ENCODE results near the gene BTF3.
"Not testable (repeated sequence)": the region's sequence is repeated elsewhere in the genome, so short reads cannot be mapped to it uniquely, and the experiment has no call there.

The BTF3 gene

DNA sequence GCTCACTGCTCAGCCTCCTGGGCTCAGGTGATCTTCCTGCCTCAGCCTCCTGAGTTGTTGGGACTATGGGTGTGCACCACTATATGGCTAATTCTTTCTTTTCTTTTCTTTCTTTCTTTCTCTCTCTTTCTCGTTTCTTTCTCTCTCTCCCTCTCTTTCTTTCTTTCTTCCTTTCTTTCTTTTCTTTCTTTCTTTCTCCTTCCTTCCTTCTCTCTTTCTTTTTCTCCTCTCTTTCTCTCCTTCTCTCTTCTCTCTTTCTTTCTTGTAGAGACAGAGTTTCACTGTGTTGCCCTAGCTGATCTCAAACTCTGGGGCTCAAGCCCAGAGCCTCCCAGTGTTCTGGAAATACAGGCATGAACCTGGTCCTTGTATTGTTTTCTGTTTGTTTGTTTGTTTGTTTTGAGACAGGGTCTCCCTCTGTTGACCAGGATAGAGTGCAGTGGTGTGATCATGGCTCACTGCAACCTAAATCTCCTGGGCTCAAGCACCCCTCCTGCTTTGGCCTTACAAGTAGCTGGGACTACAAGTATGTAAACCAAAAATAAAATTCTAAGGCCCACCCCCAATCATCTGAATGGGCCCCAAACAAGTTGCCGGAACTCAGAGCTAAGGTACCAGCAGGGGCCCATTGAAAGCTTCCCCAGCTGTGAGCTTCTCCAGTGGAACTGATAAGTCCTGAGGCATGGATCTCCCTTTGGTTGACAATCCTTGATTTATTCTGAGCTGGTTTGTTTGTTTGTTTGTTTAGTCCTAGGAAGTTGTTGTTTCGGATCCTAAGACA is 11.9 kb upstream of the BTF3 start:
- DNase-seq = no peak

DNA sequence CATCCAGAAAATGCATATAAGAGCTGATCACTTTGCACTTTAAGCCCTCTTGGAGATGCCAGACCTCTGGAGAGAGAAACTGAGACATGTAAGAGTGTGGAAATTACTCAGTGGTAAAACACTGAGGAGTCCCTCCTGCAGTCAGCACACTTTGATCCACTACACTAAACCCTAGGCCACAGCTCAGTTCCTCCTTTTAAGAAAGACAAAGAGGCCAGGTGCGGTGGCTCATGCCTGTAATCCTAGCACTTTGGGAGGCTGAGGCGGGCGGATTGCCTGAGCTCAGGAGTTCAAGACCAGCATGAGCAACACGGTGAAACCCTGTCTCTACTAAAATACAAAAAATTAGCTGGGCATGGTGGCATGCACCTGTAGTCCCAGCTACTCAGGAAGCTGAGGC is 11.0 kb upstream of the BTF3 start:
- DNase-seq = not testable (repeated sequence)

DNA sequence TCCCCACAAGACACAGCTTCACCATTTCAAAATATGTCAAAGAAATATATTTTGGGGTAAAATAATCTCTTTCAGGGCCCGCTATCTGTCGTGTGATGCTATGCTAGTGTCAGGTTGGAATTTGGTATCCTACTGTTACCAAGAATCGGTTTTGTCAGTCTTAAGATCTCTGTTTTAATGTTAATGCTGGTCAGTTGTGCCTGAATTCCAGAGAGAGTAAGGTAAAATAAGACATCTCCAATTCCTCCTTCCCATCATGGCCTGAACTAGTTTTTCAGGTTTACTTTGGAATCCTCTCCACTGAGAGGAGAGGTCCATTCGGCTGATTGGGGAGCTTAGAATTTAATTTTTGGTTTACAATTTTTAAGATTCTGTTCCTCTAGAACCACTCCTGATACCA is 10.4 kb upstream of the BTF3 start:
- no peak for DNase-seq

DNA sequence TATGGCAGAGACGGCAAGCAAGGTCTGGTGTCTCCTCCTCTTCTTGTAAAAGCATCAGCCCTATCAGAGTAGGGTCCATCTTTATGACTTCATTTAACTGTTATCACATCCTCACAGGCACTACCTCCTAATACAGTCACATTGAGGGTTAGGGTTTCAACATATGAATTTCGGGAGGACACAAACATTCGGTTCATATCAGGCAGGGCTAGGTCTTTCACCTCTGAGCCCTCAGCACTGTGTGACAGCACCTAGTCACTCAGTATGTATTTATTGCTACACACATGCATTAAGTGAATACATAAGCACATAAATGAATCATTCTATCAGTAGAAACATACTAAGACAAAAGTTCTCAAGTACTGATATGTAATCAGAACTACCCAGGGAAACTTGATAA is 9.4 kb upstream of the BTF3 start:
- no peak for DNase-seq

DNA sequence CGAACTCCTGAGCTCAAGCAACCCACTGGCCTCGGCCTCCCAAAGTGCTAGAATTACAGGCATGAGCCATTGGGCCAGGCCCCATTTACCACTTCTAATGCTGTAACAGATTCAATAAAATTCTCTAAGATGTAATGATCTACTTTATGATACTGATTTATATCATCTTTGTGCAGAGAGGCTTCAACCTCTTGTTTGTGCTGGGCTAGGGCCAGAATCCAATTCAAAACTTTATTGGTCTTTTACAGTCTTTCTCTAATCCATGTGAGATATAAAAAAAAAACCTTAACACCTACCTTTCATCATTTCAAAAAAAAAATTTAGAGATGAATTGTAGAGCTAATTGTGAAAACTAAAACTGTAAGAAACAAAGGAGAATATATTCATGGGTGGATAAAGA is 8.2 kb upstream of the BTF3 start:
- no peak for DNase-seq

DNA sequence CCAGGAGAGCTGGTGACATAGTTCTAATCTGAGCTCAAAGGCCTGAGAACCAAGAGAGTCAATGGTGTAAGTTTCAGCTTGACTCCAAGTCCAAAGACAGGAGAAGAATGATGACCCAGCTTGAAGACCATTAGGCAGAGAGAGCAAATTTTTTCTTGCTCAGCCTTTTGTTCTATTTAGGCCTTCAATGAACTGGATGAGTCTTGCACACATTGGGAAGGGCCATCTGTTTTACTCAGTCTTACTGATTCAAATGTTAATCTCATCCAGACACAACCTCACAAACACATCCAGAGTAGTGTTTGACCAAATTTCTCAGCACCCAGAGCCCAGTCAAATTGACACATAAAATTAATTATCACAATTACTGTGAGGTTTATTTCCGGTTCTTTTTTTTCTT is 7.1 kb upstream of the BTF3 start:
- no peak for DNase-seq

DNA sequence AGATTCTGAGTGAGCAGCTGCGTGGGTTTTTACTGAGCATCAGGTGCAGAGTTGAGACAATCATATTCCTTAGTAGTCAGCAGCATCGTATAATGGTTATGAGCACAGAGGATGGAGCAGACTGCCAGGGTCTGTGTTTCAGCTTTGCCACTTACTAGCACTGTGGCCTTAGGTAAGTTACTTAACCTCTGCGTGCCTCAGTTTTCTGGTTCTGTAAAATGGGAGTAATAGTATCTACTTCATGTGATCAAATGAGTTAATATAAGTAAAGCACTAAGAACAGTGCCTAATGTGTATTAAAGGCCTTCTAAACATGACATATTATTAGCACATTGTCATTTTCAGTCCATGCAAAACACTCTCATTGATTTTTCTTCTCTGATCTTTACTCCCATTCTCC is 4.8 kb upstream of the BTF3 start:
- no peak for DNase-seq

DNA sequence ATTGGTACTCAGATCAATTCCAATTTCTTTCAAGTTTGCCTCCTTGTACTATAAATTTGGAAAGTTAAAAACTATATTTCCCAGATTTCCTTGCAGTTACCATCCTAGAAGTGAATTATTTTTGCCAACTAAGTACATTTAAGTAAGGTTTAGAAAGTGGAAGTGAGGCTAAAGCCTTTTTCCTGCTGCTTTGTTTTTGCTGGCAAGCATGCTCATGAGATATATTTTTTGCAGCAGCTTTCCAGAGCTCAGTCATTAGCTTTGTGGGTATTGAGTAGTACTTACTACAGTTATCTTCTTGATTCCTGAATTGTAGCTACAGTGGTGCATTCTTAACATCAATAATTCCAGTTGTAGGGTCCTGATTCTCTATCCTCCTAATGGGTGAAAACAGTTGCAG is 3.5 kb upstream of the BTF3 start:
- DNase-seq = no peak

DNA sequence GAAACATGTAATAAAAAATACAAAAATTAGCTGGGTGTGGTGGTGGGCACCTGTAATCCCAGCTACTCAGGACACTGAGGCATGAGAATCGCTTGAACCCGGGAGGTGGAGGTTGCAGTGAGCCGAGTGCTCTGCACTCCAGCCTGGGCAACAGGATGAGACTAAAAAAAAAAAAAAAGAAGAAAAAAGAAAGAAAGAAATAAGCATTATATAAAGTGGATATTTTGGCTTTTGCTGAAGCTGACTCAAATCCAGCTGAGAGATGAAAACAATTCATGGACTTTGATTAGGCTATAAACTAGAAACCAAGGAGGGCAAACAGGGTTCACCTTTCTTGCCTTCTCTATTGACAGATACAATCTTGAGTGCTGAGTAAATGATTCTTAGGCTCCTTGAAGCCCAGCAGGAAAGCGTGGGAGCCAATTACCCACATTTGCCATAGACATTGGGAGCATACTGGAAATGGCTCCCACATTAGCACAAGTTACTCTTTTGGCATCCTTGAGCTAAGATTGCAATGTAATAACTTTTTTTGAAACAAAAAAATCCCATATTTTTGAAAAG is 2.4 kb upstream of the BTF3 start:
- DNase-seq = no peak

DNA sequence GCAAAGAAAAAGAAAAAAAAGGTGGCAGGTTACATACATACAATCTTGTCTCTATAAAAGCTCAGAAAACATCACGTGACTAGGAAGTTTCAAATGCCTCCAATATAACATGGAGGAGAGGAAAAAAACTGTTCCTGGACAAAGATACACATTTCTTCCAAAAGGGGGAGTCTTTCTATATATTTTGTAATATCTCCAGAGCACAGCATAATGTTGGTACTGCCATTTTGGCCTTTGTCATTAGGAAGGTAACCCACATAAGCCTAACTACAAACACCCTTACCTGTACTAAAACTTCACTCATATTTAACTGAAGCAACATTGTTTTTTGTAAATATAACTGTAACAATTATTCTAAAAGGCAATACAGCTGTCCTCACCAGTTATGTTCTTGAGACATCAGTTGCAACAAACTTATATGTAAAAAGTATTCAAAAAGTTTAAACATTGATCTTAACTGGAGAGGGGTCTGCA is 1.2 kb upstream of the BTF3 start:
- DNase-seq = no peak

DNA sequence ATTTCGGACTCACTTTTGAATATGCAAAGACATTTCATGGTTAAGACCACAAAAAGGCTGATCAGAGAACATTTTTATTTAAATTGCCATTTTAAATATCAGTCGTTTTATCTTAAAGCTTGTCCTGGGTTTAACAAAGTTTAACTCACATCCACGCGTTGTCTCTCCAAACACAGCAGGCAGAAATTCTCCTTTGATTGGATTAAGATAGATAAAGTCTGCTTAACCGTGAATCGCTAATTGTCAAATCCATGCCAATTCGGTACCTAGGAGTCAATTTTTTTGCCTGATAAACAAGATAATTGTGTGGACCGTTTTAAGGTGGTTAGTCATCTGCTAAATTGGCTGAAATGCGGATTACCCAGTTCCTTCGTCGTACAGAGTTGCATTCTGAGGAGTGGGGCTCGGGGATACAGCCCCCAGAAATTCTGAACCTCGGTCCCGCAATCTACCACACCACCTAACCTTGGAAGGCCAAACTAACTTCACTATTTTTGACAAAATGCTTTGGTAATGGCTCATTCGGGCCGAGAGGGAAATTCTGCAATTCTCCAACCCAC is 665 bp upstream of the BTF3 start:
- no peak for DNase-seq

DNA sequence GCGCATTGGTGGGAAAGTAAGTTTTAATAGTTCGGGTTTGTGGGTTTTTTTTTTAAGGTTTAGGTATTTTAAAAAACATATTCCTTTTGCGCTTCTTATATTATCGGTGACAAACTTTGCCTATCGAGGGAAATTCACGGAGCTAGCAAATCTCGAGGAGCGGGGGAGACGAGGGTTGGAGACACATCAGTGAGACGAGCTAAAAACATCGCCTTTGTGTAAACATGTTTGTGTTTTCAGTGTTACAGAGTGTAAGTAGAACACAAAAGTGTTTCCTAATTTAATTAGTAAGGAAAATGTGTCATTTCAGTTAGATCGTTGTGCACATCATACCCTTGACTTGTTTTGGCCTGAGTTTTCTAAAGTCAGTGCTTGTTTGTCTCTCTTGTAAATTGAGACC is 945 bp downstream of the BTF3 start:
- DNase-seq = no peak

DNA sequence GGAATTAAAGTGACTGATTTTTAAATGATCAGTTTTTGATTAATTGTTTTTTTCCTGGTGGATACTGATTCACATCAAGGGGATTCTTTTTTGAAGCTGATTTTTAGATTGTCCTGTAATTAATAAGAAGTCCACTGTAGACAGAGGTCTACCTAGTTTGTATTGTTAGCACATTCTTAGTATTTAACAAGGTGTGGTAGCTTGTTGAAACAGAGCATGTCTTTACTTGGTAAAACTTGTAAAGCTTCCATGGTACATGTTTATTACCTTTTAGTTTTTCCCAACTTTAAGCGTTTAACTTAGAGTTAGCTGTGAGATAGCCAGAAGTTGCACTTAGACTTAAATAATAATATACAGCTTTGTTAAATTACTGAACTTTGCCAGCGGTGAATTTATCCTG is 1.5 kb downstream of the BTF3 start:
- DNase-seq = no peak

DNA sequence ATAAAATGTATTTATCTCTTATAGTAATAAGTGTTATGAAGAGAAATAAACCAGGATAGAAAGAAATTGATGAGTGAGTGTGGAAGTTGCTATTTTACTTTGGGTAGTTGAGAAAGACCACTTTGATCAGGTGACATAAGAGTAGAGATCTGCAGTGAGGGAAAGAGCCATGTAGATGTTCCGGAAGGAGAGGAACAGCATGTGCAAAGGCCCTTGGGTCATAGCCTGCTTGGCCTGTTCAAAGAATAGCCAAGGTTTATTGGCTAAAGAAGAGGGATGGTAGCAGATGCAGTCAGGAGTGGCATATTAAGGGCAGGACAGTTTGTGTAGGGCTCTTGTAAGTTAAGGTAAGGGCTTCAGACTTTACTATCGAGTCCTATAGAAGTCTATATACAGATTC is 3.2 kb downstream of the BTF3 start:
- no peak for DNase-seq

DNA sequence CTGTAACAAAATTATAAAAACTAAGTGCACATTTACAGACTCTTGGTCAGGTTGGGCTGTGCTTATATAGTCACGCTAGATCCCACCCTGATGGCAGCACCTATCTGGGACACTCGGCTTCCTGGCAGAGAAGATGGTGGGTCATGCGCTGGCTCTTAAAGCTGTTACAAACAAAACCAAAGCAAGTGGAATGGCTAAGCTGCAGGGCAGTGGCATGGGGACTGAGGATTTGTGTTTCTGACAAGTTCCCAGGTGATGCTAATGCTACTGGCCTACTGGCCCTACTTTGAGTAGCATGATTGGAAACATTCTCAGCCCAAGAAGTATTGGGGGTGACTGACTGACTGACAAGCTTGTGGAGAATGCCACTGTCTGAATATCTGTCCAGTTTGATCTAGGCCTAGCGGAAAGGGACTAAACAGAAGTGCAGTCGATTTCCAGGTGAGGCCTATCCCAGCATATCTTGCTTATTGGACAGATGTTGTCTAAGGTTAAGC is 8.3 kb downstream of the BTF3 start:
- DNase-seq = no peak

DNA sequence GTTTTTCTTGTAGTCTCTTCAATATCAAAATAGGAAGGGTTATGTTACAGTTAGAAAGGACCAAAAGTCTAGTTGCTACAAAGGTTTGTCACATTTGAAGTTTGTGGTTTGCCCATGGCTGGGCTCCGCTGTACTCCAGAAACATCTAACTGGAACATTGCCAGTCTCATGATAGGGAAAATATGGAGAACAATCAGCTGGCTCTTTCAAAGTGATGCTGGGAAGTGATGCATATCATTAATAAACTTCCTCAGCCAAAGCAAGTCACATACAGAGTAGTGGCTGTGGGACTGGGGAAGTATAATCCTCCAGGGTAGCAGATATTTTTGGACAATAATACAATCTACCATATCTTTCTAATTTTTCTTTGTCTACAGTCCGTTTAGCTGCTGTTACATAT is 8.8 kb downstream of the BTF3 start:
- no peak for DNase-seq

DNA sequence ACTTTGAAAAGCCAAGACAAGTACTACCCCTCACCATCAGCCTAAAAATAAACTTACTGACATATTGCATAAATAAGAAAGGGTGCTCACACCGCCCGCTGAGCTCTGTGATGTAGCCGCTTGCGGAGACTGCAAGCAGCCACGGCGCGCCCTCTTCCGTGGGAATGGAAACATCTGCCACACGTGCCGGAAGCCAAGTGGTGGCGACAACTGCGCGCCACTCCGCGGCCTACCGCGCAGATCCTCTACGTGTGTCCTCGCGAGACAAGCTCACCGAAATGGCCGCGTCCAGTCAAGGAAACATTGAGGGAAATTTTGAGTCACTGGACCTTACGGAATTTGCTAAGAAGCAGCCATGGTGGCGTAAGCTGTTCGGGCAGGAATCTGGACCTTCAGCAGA is 10.3 kb downstream of the BTF3 start:
- DNase-seq = not testable (repeated sequence)

DNA sequence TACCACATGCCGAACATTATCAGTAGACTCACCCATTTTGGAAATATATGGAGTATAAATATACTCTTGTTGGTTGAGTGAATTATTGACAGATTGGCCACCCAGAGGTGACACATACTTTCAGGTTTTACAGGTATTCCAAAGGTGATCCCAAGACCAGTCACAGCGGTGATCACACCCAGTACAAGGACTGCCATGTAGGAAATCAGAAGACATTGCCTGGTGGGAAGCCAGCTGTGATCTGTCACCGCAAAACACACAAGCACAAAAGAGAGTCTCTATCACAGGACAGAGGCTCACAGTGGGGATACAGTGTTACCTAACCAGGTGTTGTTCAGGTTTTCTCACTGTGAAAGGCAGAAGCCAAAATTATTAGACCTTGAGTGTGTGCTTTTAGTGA is 15.8 kb downstream of the BTF3 start:
- no peak for DNase-seq

DNA sequence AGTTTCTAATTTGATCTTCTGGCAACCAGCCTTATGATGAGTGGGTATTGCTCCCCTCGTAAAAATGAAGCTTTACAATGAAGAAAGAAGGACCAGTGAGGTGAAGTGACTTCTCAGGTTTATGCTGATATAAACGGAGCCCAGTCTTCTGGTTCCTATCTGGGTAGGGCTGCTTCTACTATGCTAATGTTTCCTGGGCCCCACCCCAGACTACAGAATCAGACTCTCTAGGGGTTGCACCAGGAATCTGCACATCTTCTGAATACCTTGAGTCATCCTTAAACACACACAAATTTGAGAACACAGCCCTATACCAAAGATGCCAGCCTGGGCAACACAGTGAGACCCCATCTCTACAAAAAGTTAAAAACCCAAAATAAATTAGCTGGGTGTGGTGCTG is 16.2 kb downstream of the BTF3 start:
- no peak for DNase-seq

DNA sequence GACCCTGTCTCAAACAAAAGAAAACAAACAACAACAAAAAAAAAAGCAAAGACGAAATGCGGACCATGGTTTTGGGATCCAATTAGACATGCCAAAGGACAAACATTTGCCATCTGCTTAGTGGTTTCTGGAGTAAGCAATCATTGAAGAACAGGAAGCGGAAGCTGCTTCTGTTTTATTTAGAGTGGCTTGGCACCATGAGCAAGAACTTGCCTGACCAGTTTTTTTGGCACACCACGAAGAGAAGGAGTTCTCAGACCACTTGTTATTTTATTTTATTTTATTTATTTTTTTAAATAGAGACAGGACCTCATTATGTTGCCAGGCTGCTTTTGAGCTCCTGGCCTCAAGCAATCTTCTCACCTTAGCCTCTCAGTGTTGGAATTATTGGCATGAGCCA is 17.0 kb downstream of the BTF3 start:
- DNase-seq = no peak

DNA sequence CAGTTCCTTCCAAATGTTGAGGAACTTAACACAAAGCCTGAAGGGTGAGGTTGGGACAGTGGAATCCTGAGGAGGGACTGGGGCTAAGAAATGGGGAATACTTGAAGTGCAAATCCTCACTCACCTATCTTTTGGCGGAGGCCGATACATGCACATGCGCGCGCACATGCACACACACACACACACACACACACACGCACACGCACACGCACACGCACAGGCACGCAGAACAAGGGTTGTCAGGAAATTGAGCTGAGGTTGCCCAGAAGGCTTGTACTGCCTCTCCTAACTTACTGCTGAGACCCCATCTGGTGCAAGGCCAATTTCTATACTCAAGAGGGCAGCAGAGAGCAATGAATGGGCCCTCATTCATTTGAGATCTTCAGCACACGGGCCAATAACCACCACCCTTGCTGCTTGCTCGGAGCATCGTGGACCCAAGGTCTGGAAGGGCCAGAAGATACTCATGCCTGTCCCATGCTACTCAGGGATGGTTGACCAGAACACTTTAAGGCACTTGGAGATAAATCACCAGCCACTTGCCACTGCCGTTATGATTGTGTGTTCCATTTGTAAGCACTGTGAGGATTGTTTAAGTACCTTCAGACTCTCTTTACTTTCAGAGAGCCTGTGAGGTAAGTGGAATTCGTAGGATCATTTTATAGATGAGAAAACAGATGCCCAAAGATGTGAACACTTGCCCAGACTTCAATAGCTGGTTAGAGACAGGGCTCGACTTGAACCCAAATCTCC is 21.5 kb downstream of the BTF3 start:
- peak; percentile 76 for DNase-seq

DNA sequence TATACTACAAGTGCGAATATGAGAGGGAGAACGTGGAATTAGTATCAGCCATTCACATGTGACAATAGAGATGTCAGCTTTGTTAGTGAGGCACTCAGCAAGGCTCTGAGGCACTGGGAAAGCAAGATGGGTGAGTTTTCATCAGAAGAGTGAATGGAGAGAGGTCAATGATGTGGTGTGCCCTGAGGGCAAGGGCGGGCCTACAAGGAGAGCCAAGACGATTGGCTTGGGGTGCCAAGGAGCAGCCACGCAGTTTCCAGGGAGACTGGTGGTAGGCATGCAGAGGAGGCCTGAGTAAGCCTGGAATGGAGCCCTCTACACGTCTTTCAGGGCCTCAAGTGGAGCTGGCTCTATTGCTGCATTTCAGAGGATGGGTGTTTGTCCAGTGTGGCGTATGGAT is 24.7 kb downstream of the BTF3 start:
- no peak for DNase-seq

DNA sequence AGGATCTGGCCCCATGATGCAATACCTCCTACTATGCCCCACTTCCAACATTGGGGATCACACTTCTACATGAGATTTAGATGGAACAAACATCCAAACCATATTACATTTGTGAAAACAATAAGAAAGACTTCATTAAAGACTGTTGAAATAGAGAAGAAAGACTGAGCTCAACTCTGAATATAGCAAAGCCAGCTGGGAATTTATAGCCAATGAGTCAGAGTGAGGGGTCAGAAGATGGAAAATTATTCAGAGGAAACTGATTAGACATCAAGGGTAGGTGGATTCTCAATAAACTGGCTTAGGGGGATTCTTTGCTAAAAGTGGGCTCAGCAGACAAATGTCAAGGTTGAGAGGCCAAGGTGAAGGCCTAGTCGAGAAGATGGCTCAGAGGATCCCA is 25.6 kb downstream of the BTF3 start:
- no peak for DNase-seq

All from stimulated activated CD8-positive, alpha-beta memory T cell treated with anti-CD3 and anti-CD28 coated beads, Interleukin-4, amount 100 ng/mL, for 48 hours (primary cell).